Measurements from ENCODE around the gene SALL4.
A peak's percentile ranks its signal among the peaks of the same experiment; 100 is the strongest.
"Not testable (repeated sequence)": the region's sequence is repeated elsewhere in the genome, so short reads cannot be mapped to it uniquely, and the experiment has no call there.

The SALL4 gene

DNA sequence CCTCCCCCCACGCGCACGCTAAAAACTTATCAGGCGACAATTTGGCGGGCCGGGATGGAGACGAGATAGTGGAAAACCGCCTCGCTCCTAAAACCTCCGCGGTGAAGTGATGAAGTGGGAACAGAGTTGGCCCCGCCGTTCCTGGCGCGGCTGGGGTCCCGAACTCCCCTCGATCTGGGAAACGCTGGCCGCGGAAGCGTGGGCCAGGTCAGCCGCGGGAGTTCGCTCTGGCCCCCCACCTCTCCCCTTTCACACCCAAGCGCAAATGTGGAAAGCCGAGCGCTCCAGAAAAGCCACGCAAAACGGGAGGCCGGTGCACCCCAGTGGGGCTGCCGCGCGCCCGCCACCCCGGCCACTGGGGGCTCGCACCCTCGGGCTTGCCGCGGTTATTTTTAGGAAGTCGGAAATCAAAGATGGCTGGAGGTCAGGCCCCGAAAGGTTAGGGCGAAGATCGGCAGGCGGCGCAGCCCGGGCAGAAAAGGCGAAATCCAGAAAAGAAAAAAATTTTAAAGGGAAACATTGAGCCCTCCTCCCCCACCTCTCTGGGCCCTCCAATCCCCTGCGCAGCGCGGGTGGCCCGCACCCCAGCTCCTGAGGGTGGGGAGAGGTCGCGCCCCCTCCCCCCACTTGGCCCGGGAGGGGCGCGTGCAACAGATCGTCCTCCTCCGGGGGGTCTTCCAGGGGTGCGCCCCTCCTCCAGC, 1.0 kb downstream of the SALL4 start:
- no peak for DNase-seq

DNA sequence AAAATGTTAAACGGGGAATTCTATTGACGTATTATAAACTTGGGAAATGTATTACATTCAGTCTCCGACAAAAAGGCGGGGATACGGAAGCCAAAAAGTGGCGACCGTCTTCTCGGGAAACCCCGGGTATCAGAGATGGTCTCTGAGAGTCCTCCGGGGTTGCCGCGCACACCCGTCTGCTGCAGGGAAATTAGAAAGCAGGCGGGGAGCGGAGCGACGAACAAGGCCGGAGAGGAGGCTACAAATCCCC, 1.5 kb downstream of the SALL4 start:
- DNase-seq: no peak

DNA sequence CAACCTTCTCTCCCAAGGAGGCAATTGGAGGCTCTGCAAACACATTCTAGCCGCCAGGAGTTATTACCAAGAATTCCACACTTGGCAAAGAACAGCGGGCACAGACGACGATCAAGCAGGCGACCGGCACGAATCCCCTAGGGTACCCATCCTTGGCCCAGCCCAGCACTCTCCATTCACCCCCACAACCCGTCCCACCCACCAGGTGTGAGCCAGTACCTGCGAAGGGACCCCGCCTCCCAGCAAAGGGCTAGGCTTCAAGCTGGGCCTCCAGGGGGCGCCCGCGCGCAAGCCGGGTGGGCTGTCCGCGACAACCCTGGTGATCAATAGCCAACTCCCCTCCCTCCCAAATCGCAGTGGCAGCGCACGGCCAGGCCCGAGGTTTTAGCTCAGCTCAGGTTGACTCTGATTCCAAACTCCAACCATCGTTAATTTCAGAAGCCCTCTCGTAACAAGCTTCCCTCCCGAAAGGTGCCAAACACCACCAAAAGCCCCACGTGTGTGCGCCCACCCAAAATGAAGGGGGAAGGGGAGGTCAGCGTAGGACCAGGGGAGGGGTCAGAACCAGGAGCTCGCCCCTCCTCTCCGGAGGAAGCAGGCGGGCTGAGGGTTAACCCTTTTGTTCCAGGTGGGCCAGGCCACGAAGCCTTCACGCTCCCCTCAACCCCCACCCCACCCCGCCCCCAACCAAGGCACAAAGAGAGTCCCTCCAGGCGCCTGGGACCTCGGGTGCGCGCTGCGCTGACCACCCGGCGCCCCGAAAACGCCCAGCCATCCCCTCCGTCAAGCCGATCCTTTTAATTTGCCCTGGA, 2.1 kb downstream of the SALL4 start:
- peak; percentile 14 for DNase-seq

DNA sequence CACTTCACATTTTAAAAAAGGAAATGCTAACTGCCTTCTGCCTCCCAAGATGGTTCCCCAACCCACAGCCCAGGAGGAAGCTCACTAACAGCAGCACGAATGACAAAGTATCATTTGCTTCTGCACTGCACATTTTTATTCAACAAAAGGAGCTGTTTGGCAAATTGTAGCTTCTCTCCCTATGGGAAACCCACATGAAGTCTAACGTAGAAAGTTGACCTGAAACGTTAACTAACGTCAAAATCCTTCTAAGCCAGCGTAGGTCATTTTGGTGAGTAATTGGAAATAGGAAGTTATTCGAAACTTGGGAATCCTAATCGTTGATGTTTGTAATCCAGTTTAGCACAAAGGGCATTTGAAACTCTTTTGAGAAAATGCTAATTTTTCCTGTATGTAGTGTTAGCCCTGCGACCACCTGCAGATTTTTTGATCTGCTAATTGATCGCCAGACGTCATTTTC, 2.9 kb downstream of the SALL4 start:
- no peak for DNase-seq

- no peak for DNase-seq
These were observed 4.8 kb downstream of the SALL4 start for GRCh38 chr20:51797357-51798025.

DNA sequence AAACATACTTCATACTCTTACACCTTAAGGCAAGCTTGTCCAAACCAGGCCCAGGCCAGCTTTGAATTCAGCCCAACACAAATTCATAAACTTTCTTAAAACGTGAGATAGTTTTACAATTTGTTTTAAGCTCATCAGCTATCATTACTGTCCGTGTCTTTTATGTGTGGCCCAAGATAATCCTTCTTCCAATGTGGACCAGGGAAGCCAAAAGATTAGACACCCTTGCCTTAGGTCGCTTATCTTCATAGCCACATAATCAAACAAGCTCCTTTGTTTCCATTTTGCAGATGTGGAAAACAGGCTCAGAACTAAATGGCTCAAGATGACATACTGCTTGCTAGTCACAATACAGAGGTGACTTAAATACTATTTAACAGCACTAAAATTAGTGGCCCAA, 6.0 kb downstream of the SALL4 start:
- DNase-seq: no peak

GRCh38 chr20:51792960-51793359, 9.4 kb downstream of the SALL4 start:
- no peak for DNase-seq

DNA sequence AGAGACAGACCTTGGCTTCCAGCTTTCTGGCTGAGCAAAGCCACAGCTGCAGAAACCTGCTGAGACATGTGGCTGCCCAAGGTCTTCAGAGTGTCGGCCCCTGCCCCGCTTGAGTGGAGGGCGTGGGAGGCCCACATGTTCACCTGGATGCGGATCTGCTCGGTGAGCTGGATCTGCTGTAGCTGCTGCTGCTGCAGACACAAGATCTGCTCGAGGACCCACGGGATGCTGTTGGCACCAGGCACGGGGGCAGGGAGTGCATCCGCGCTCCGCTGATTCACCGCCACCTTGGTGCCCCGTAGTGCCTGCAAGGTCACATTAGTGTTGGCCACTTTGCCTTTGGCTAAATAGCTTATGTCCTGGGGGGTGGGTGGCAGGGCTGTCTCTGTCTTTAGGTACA, 10.7 kb downstream of the SALL4 start:
- DNase-seq: no peak

- no peak for DNase-seq
These were observed 12.1 kb downstream of the SALL4 start for GRCh38 chr20:51790256-51790655.

GRCh38 chr20:51789434-51789833, 12.9 kb downstream of the SALL4 start:
- no peak for DNase-seq

DNA sequence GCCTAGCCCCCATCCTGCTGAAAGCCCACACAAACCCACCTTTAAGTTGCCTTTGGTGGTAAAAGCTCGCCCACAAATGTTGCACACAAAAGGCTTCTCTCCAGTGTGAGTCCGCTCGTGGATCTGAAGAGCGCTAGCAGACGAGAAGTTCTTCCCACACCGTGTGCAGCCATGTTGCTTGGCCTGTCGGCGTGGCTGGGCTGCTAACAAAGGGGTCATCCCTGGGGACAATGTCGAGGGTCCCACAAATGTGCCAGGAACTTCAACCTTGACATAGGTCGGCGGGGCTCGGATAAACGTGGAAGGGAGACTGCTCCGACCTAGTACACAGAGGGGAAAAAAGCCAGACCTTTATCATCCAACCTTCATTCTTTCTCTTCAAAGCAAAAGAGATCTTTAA, 13.5 kb downstream of the SALL4 start:
- no peak for DNase-seq

GRCh38 chr20:51784299-51784698, 18.0 kb downstream of the SALL4 start:
- no peak for DNase-seq

GRCh38 chr20:51778229-51778759, 24.0 kb downstream of the SALL4 start:
- not testable (repeated sequence) for DNase-seq

DNA sequence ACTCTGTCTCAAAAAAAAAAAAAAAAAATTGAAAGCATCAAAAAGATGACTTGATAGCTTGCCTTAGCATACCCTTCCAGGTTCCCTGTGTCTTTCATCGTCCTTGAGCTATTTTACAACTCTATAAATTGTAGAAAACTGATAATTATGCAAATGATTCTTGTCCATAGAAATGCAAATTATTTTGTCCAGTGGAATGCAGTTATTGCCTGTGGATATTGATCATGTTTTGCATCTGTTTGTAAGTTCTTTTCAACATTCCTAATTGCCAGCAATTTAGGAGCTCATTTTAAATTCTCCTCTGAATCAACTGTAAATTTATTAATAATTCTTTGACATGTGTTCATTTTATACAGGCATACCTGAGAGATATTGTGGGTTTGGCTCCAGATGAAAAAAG, 27.1 kb downstream of the SALL4 start:
- DNase-seq: no peak

DNA sequence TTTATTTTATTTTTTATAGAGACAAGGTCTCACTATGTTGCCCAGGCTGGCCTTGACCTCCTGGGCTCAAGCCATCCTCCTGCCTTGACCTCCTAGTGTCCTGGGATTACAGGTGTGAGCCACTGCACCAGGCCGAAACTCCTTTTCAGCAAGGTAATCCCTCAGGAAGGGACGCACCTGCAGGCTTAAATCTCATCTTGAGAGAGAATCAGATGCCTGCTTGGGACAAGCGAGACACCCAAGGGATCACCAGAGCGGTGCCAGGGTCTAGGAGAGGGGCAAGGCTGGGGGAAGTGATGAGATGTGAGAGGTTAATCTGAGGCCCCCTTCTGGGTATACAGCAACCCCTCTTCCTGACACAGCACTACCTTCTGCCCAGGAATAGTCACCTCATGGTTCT, 30.1 kb downstream of the SALL4 start:
- no peak for DNase-seq

DNA sequence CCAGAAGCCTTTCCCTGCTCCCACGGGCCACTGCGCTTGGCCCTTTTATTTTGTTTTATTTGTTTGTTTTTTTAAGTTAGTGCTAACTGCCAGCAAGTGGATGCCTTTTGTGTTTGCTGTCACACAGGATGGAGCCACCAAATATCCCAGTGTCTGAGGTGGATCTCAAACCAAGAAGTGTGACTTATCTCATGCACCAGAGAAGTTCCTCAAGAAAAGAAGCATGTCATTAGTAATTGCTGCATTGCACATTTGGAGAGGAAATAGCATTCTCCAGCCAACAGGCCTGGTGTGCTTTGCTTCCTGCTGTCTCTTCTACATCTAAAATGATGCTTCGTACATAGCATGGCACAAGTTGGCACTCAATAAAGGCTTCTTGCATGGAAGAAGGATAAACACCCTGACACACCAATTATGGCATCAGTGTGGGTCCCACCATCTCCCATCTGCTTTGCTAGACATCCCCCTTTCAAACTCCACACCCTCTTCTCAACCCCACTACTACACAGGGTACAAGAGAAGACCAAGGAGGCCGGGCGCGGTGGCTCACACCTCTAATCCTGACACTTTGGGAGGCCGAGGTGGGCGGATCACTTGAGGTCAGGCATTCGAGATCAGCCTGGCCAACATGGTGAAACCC, 32.2 kb downstream of the SALL4 start:
- no peak for DNase-seq

DNA sequence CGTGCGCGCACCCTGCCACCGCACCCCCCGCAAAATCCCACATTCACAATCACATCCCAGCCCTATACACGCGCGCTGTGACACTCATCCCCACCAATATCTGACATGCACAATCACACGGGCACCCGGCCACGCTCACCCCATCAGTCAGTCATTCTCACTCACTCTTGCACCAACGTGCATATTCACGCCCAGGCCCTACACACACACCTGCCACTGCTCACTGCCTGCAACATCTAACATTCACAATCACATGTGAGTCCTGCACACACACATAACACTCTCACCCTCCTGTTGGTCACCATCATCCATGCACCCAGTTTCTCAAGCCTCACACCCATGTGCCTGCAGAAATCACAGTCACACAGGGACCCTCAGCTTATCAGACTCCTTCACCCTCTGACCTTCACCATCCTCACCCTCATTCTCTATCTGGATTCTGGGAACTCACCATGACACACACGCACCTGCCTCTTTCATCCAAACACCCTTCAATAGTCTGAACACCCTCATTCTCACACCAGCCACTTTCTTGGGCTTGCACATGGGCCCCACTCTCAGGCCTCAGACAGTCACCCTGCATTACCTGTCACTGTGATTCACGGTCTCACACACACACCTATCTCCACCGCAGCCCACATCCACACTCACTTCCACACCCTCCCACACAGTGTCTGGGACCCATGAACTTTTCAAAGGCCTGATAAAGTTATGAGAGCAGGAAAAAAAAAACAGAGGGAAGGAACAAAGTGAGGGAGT, 33.4 kb downstream of the SALL4 start:
- no peak for DNase-seq

DNA sequence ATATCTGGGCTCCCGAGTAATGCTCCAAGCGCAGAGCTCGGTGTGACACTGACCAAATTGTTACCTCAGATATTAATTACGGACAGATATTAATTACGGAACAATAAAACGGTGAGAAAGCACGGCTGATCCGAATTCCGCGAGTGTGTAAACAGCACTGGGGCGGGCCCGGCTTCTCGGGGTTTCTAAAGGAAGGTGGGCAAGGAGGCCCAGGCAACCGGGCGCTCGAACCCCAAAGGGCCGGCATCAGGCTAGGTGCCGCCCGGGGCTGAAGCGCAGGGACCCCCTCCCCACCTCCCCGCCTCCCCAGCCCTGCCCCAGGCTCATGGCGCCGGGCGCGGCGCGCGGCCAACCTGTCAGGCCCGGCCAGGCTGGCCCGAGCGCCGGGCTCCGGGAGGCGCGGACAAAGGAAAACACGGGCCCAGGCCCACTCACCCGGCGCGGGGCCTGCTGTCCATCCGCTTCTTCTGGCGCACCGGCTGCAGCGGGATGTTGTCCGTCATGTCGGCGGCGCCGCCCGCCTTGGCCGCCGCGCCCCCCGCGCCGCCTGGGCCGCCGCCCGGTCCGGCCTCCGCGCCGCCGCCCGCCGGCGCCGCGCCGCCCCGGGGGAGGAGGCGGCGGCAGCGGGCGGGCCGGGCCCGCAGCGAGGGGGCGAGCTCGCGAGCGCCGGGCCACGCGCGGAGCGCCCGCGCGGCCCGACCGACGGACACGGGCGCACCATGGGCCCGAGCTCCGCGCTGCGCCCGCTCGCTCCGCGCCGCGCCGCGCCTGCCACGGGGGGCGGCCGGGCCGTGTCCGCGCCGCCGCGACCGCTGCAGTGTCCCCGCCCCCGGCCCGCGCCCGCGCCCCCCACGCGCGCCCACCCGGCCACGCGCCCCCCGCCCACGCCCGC, 34.2 kb downstream of the SALL4 start, which contains the start of gene ATP9A:
ATP9A (minus strand) TSS at position 524 of the 892 bp plus-strand sequence; CDS start at position 503, 21 bp downstream.
- DNase-seq: no peak

- peak; percentile 83 for DNase-seq
These were observed 35.1 kb downstream of the SALL4 start for GRCh38 chr20:51766994-51767866.

- not testable (repeated sequence) for DNase-seq
These were observed 36.9 kb downstream of the SALL4 start for GRCh38 chr20:51765381-51765780.
